Mucosa of stomach (tissue), 1 donor: ENCODE results near the gene GPR55.

Experiments
- H3K27me3 ChIP-seq: one replicate; pipeline ENCODE4 v1.7.0; 2013; ENCODE audit warnings: mild to moderate bottlenecking, low read length; ENCODE audit not compliant: control insufficient read depth, insufficient read depth
- H3K36me3 ChIP-seq: one replicate; pipeline ENCODE4 v1.7.0; 2013; ENCODE audit warnings: low read length; ENCODE audit not compliant: control insufficient read depth, insufficient read depth
- H3K4me1 ChIP-seq: one replicate; pipeline ENCODE4 v1.7.0; 2013; ENCODE audit warnings: mild to moderate bottlenecking, low read length; ENCODE audit not compliant: control insufficient read depth, insufficient read depth
- H3K4me3 ChIP-seq: one replicate; pipeline ENCODE4 v1.7.0; 2013; ENCODE audit warnings: low read length
- H3K9ac ChIP-seq: one replicate; pipeline ENCODE4 v1.7.0; 2013; ENCODE audit warnings: mild to moderate bottlenecking, low read length, moderate library complexity
- H3K9me3 ChIP-seq: one replicate; pipeline ENCODE4 v1.7.0; 2013; ENCODE audit warnings: mild to moderate bottlenecking, low read length, moderate library complexity; ENCODE audit not compliant: control insufficient read depth
- donor health status: Pancreatic carcinoma.

Gene GPR55

DNA sequence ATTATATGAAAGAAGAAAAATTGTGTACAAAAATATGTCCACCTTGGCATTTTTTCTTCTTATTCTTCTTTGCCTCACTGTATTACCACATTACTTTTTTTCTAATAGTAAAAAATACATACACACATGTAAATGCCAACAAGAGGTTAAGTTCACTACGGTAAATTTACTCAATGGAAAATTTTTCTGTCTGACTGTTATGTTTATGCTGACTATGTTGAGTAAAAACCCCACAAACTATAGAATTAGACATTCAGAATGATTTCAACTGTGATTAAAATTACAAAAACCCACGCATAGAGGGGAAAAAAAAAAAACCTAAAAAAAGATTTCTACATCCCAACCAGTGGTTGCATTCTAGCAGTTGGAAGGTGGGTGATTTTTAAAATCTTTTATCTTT, 5.4 kb downstream of the GPR55 start:
- Histone ChIP-seq H3K4me3 (no peak overlapping the region), H3K9ac (no peak overlapping the region), H3K9me3 (no peaks in the 10 kb centered on the region), H3K36me3 (no peaks in the 10 kb centered on the region), H3K27me3 (peaks cover 4% of the 10 kb centered on the region), H3K4me1 (no peaks in the 10 kb centered on the region)

DNA sequence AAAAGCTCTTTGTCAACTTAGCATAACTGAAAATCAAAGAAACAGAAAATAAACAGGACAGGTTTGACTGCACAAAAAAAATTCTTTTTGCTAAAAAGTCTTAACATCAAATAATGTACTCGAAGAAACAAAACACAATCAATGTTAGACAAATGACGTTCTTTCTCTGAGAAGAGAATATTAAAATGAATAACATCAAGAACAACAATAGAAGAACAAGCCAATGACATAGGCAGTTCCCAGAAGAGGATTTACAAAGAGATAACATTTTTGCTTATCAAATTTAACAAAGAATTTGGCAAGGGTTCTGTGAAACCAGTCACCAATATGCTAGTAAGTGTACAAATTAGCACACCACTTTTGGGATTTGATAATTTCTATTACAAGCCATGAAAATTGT, 5.8 kb downstream of the GPR55 start:
- H3K9ac ChIP-seq = no peak overlapping the region
- no peaks in the 10 kb centered on the region for H3K36me3 ChIP-seq
- peaks cover 4% of the 10 kb centered on the region for H3K27me3 ChIP-seq
- no peak overlapping the region for H3K4me3 ChIP-seq
- no peaks in the 10 kb centered on the region for H3K4me1 ChIP-seq
- H3K9me3 ChIP-seq = no peaks in the 10 kb centered on the region

DNA sequence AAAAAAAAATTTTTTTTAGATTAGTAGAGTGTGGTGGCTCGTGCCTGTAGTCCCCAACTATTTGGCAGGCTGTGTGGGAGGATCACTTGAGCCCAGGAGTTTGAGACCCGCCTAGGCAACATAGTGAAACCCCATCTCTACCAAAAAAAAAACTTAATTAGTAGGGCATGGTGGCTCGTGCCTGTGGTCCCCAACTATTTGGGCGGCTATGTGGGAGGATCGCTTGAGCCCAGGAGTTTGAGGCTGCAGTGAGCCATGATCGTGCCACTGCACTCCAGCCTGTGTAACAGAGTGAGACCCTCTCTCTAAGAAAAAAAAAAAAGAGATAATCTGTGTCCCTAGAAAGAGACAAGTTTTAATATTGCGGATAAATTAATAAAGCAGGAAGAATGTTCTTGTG, 8.8 kb downstream of the GPR55 start:
- Histone ChIP-seq H3K9ac (no peak overlapping the region), H3K4me1 (no peaks in the 10 kb centered on the region), H3K27me3 (no peaks in the 10 kb centered on the region), H3K36me3 (no peaks in the 10 kb centered on the region), H3K9me3 (no peaks in the 10 kb centered on the region), H3K4me3 (no peak overlapping the region)

DNA sequence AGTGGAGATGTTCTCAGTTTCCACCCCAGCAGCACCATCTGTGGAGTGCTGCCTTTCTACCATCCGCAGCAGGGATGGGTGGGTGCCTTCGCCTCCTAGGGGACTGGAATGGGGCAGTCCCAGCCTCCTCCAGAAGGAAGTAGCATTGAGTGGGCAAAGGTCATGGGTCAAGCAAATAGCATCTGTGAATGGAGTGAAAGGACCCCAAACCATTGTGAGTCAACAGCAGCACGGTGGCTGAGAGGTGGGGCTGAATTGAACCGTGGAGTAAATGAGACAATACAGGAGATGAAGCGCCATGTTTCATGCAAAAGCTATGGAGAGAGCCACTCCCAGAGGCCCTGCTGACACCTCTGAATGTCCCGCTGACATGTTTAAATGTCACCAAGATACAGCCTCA, 9.7 kb downstream of the GPR55 start:
- H3K4me3 ChIP-seq = no peak overlapping the region
- no peaks in the 10 kb centered on the region for H3K4me1 ChIP-seq
- no peak overlapping the region for H3K9ac ChIP-seq

DNA sequence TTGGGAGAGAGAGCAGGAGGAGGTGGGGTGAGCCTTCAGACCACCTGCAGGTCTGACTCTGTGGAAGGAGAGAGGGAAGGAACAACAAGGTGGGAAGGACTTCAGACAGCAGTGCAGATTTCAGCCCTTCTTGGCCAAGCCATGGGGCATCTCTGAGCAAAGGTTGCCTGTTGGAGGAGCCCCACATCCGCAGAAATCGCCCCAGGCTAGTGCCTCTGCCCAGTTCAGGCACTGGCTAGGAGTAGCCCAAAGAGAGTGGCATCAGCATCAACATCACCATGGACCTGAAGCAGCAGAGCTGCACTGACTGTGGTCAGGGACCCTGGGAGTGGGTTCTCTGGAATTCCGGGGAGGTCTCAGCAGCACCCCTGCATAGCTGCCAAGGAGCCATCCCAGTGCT, 10.2 kb downstream of the GPR55 start:
- Histone ChIP-seq H3K9ac (no peak overlapping the region), H3K27me3 (no peaks in the 10 kb centered on the region), H3K4me3 (no peak overlapping the region), H3K9me3 (no peaks in the 10 kb centered on the region), H3K4me1 (no peaks in the 10 kb centered on the region), H3K36me3 (no peaks in the 10 kb centered on the region)

More for the DNA sequence above, 9.7 kb downstream of the GPR55 start:
- no peaks in the 10 kb centered on the region for H3K9me3 ChIP-seq
- no peaks in the 10 kb centered on the region for H3K36me3 ChIP-seq
- H3K27me3 ChIP-seq = no peaks in the 10 kb centered on the region

DNA sequence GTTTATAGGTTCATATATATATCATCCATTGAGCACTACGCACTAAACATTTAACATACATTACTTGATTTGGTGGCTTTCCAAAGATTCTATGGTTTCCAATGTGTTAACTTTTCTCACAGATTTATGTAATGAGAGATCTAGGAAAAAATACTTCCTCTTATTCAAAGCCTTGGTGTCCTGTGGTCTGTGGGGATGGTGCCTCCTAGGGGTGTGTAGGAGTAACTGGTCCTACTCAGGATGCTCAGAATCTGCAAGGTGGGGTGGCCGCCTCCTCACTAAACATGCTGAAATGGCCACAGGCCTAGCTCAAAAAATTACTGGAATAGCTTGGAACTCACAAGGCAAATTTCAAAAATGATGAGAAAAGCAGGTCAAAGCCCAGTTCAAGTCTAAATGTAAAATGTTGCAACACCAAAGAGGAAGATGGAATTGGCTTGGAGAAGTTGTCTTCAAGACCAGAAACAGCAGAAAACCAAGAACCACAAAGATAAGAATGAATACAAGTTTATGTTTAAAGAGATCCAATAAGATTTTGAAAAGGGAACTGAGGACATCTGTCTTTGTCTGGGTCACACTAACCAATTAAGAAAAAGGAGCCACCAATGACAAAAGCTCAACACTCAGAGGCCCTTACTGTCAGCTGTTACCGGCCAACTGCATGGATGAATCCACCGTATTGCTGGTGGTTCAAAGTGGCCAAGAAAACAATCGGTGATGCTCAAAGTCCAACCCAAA, 11.5 kb downstream of the GPR55 start:
- Histone ChIP-seq H3K4me3 (no peak overlapping the region), H3K36me3 (no peaks in the 10 kb centered on the region), H3K9me3 (no peaks in the 10 kb centered on the region), H3K27me3 (no peaks in the 10 kb centered on the region), H3K4me1 (peaks cover 5% of the 10 kb centered on the region), H3K9ac (no peak overlapping the region)

- no peak overlapping the region for H3K9ac ChIP-seq
- no peaks in the 10 kb centered on the region for H3K9me3 ChIP-seq
- H3K36me3 ChIP-seq = no peaks in the 10 kb centered on the region
- H3K4me1 ChIP-seq = peaks cover 5% of the 10 kb centered on the region
- no peak overlapping the region for H3K4me3 ChIP-seq
- H3K27me3 ChIP-seq = no peaks in the 10 kb centered on the region
Observed at GRCh38 chr2:230912724-230913123, 12.3 kb downstream of the GPR55 start.

DNA sequence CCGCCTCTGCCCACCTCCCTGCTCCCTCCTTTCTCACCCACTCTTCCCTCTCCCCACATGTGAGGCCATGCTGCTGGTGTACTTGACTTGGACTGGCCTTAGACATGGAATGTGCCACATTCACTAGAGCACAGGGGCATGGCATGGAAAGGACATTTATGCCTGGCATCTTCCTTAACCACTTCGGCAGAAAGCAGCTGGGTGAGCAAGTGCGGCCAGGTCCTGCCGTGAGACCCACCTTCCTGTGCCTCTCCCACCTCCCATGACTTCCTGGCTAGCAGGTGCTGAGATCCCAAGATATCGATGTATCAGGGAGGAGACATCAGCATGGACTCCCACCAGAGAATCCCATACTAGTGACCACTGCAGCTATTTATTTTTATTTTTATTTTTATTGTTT, 13.0 kb downstream of the GPR55 start:
- Histone ChIP-seq H3K36me3 (no peaks in the 10 kb centered on the region), H3K9me3 (no peaks in the 10 kb centered on the region), H3K27me3 (no peaks in the 10 kb centered on the region), H3K4me3 (no peak overlapping the region), H3K4me1 (peaks cover 5% of the 10 kb centered on the region), H3K9ac (no peak overlapping the region)

DNA sequence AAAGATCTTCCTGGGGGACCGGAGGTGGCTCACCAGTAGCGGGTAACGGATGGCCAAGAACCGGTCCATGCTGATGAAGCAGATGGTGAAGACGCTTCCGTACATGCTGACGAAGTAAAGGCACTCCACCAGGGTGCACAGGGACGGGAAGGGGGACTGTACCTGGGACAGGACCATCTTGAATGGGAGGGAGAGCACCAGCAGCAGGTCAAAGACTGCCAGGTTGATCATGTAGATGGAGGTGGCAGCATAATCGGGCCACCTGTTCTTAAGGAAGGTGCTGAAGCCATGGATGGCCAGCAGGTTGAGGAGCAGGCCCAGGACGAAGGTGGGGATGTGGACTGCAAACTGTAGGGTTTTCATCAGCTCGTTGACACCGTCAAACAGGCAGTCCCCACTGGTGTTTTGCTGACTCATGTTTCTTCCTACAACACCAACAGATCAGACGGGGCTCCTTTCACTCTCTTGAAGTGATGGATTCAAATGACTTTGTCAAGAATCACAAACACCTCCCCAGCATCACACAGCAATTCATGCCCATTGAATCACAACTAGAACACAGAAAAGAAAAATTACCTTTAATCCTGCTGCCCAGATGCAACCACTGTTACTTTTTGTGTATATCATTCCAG, 14.4 kb downstream of the GPR55 start:
- H3K36me3 ChIP-seq = no peaks in the 10 kb centered on the region

DNA sequence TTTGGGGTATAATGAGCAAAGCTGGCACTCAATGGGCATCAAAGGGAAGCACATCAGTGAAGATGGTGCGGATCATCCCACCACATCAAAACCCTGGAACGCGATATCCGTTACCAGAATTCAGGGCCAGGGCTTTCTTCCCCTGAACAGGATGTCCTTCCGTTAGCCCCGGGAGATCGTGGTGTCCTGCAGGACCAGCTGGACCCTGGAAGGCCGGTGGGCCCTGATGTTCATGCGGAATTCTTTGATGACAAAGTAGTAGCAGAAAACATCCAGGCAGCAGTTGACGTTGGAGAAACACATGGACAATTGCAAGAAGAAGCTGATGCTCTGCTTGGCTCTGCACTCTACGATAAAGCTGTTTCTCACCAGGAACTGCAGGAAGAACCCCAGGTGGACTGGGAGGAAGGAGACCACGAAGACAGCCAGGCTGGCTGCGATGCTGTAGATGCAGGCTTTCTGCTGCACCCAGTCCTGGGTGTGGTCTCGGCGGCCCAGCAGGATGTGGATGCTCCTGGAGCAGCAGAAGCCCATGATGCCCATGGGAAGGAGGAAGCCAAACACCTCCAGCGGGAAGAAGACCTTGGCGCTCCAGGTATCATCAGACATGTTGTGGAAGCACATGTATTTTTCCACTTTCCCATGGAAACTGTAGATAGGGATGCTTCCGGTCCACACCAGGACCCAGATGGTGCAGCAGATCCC, 15.0 kb downstream of the GPR55 start:
- Histone ChIP-seq H3K9me3 (no peaks in the 10 kb centered on the region), H3K9ac (no peak overlapping the region), H3K27me3 (no peaks in the 10 kb centered on the region), H3K36me3 (no peaks in the 10 kb centered on the region), H3K4me3 (no peak overlapping the region), H3K4me1 (peaks cover 5% of the 10 kb centered on the region)

More for the DNA sequence above, 14.4 kb downstream of the GPR55 start:
- no peak overlapping the region for H3K4me3 ChIP-seq
- H3K9me3 ChIP-seq = no peaks in the 10 kb centered on the region
- peaks cover 5% of the 10 kb centered on the region for H3K4me1 ChIP-seq
- no peaks in the 10 kb centered on the region for H3K27me3 ChIP-seq
- no peak overlapping the region for H3K9ac ChIP-seq

DNA sequence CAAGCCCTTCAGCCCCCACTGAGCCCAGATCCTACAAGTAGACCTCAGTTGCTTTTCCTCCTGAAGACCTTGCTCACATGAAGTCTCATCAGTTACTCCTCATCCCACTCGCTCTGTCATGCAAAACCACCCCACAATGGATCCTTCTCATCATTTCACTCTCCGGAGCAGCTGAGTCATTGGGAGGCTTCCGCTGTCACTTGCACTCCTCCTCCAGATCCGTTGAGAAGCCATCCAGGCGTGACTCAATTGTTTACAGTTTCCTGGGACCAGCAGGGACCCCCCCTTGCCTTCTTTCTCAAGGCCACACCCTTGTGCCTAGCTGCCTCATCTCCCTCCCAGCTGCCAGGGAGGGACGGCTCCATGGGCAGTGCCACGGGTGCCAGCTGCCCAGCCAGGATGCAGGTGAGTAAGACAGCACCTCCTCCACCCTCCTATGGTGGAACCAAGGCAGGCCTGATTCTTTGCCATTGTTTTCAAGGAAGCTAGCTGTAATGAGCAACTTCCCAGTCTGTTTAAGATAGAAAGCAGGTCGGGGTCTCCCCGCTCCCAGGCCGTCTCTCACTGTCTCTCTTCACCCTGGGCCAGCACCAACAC, 16.3 kb downstream of the GPR55 start:
- H3K4me3 ChIP-seq = no peak overlapping the region
- peaks cover 5% of the 10 kb centered on the region for H3K4me1 ChIP-seq
- H3K36me3 ChIP-seq = no peaks in the 10 kb centered on the region
- no peaks in the 10 kb centered on the region for H3K9me3 ChIP-seq
- H3K9ac ChIP-seq = no peak overlapping the region
- H3K27me3 ChIP-seq = peaks cover 2% of the 10 kb centered on the region

GRCh38 chr2:230908092-230908594, 16.9 kb downstream of the GPR55 start:
- H3K9me3 ChIP-seq = no peaks in the 10 kb centered on the region
- no peaks in the 10 kb centered on the region for H3K36me3 ChIP-seq
- H3K27me3 ChIP-seq = peaks cover 6% of the 10 kb centered on the region
- H3K4me1 ChIP-seq = peaks cover 5% of the 10 kb centered on the region
- no peak overlapping the region for H3K9ac ChIP-seq
- no peak overlapping the region for H3K4me3 ChIP-seq
